Measurements from ENCODE around the gene CDH4. TPM values are rescaled to one million over a fixed set of nuclear protein-coding genes. Genes with fewer than 3 reads are reported as not detected.

CDH4 gene
- total and polyA plus RNA-seq, 10 donors = 0.30 to 20.1 (median 7.7) TPM

GRCh38 chr20:61210862-61211261 lies 41.2 kb upstream of the CDH4 start:
- H3K9me3 ChIP-seq = no peaks in the 10 kb centered on the region
- H3K27me3 ChIP-seq (replicated peaks in 1 of 7) = peaks cover 0 to 5% (median 0%) of the 10 kb centered on the region in 7 donors
- no peak overlapping the region for H3K27ac ChIP-seq
- intact Hi-C loops (cut with DNase I; ENCODE audit: low total_unique reads) = no loop called here
- H3K4me1 ChIP-seq = no peaks in the 10 kb centered on the region
- WGBS, 5 donors = 75 to 82% (median 80%) methylated on average over 6 of the region's 6 CpGs
- no peak for DNase-seq
- TF ChIP-seq POLR2AphosphoS5 (IDR thresholded peaks at IDR 0.05) = no peak
- TF ChIP-seq POLR2A (IDR thresholded peaks at IDR 0.05) = no peak
- no peaks in the 10 kb centered on the region for H3K36me3 ChIP-seq
- H3K4me3 ChIP-seq = no peak overlapping the region

- Histone ChIP-seq H3K36me3 (no peaks in the 10 kb centered on the region), H3K4me3 (no peak overlapping the region), H3K9me3 (no peaks in the 10 kb centered on the region), H3K27ac (no peak overlapping the region), H3K4me1 (no peaks in the 10 kb centered on the region), H3K27me3 (replicated peaks in 1 of 7) (peaks cover 0 to 36% (median 0%) of the 10 kb centered on the region in 7 donors)
- intact Hi-C loops (cut with DNase I; ENCODE audit: low total_unique reads) = no loop called here
- WGBS, 5 donors = 90 to 100% (median 95%) methylated on average over 1 of the region's 1 CpG
- TF ChIP-seq POLR2A (IDR thresholded peaks at IDR 0.05) = no peak
- no peak for DNase-seq
Measured at GRCh38 chr20:61217848-61218247, 34.2 kb upstream of the CDH4 start.

- intact Hi-C loops (cut with DNase I; ENCODE audit: low total_unique reads) = no loop called here
- Histone ChIP-seq H3K36me3 (no peaks in the 10 kb centered on the region), H3K4me3 (no peak overlapping the region), H3K9me3 (no peaks in the 10 kb centered on the region), H3K27ac (no peak overlapping the region), H3K27me3 (replicated peaks in 1 of 7) (peaks cover 0 to 44% (median 0%) of the 10 kb centered on the region in 7 donors), H3K4me1 (no peaks in the 10 kb centered on the region)
- no peak for DNase-seq
- TF ChIP-seq POLR2A (IDR thresholded peaks at IDR 0.05) = no peak
- no peak for TF ChIP-seq POLR2AphosphoS5 (IDR thresholded peaks at IDR 0.05)
- no peak for TF ChIP-seq CTCF (IDR thresholded peaks at IDR 0.05 in 8 of 11, conservative IDR thresholded peaks at IDR 0.05 in 3 of 11)
Measured at GRCh38 chr20:61219021-61219431, 33.0 kb upstream of the CDH4 start.

- Histone ChIP-seq H3K36me3 (no peaks in the 10 kb centered on the region), H3K27ac (no peak overlapping the region), H3K4me1 (no peaks in the 10 kb centered on the region), H3K9me3 (no peaks in the 10 kb centered on the region), H3K27me3 (replicated peaks in 1 of 7) (peaks cover 0 to 48% (median 0%) of the 10 kb centered on the region in 7 donors), H3K4me3 (no peak overlapping the region)
- DNase-seq = no peak
- intact Hi-C loops (cut with DNase I; ENCODE audit: low total_unique reads) = loop anchor here (10.0 kb wide), 1 partner anchor 1005 kb away; no protein-coding TSS in a partner anchor
- TF ChIP-seq CTCF (IDR thresholded peaks at IDR 0.05 in 8 of 11, conservative IDR thresholded peaks at IDR 0.05 in 3 of 11) (no peak), POLR2A (IDR thresholded peaks at IDR 0.05) (no peak), POLR2AphosphoS5 (IDR thresholded peaks at IDR 0.05) (no peak)
- 64 to 85% (median 66%) methylated on average over 4 of the region's 4 CpGs for WGBS, 5 donors
Measured at GRCh38 chr20:61220131-61220530, 31.9 kb upstream of the CDH4 start.

- H3K4me1 ChIP-seq = no peaks in the 10 kb centered on the region
- no peak for DNase-seq
- no peak overlapping the region for H3K4me3 ChIP-seq
- no peaks in the 10 kb centered on the region for H3K36me3 ChIP-seq
- H3K27me3 ChIP-seq (replicated peaks in 1 of 7) = peaks cover 0 to 51% (median 0%) of the 10 kb centered on the region in 7 donors
- no peak for TF ChIP-seq POLR2AphosphoS5 (IDR thresholded peaks at IDR 0.05)
- no peak for TF ChIP-seq CTCF (IDR thresholded peaks at IDR 0.05 in 8 of 11, conservative IDR thresholded peaks at IDR 0.05 in 3 of 11)
- no peak for TF ChIP-seq POLR2A (IDR thresholded peaks at IDR 0.05)
- 79 to 89% (median 81%) methylated on average over 17 of the region's 17 CpGs for WGBS, 5 donors
- H3K27ac ChIP-seq = no peak overlapping the region
- H3K9me3 ChIP-seq = no peaks in the 10 kb centered on the region
- intact Hi-C loops (cut with DNase I; ENCODE audit: low total_unique reads) = loop anchor here (10.0 kb wide), 1 partner anchor 1006 kb away; no protein-coding TSS in a partner anchor
Measured at GRCh38 chr20:61220626-61221325, 31.3 kb upstream of the CDH4 start.
